ENCODE data around the gene KLF18.
"Not testable (repeated sequence)": the region's sequence is repeated elsewhere in the genome, so short reads cannot be mapped to it uniquely, and the experiment has no call there.

Gene KLF18

DNA sequence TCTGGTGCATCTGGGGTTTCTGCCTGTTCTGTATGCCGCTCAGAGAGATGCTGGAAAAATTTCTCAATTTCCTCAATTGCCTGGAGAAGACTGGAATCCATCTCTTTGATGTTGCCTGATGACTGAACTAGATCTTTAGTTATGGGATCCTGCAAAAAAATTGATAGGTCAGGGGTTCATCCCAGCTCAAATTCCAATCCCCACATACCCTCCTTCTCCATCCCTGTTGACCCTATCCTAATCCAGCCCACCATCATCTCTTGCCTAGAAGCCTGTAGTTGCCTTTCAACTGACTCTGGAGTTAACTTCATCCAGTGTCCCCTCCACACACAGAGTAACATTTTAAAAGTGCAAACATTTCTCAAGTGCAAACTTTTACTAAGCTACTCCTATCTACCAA lies at the start of gene KLF18:
TSS of gene KLF18 (minus strand) at position 101 of the 400 bp plus-strand sequence. CDS start at position 101, 0 bp downstream.
- no peak for FAIRE-seq

DNA sequence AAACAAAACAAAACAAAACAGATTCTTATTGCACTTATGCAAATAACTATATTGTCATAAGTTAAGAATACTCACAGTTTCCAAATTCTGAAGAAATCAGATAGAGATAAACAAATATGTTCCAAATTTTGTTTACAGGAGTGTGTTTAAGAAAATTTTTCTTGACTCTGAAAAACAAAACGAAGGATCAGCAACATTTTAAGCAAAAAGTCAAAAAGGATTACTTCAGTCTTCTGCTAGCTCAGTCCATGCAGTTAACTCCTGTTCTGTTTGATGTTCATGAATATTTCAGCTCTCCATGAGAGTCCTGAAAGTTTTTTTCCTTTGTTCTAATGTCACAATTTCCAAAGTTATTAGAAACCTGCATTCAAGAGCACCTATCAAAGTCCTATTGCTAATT lies 33.2 kb upstream of the KLF18 start:
- no peak for FAIRE-seq

DNA sequence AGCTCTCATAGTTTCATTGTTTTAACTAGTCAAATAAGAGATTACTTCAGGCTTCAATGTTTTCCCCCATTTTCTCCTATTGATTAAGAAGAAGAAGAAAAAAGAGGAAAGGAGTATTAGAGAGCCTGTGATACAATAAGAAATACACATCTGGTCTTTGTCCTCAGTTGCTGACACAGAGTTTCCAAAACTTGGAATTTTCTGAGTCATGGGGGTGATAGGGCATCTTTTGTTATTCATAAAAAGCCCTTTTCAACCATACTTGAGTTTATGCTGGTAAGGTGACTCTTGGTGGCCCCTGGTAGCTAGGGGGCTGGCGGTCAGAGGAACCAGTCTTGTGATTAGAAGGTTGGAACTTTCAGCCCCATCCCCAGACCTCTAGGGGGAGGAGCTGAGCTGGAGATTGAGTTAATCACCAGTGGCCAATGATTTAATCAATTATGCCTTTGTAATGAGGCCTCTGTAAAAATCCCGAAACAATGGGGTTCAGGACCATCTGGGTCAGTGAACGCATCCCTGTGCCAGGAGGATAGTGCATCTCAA lies 28.9 kb upstream of the KLF18 start:
- no peak for FAIRE-seq

DNA sequence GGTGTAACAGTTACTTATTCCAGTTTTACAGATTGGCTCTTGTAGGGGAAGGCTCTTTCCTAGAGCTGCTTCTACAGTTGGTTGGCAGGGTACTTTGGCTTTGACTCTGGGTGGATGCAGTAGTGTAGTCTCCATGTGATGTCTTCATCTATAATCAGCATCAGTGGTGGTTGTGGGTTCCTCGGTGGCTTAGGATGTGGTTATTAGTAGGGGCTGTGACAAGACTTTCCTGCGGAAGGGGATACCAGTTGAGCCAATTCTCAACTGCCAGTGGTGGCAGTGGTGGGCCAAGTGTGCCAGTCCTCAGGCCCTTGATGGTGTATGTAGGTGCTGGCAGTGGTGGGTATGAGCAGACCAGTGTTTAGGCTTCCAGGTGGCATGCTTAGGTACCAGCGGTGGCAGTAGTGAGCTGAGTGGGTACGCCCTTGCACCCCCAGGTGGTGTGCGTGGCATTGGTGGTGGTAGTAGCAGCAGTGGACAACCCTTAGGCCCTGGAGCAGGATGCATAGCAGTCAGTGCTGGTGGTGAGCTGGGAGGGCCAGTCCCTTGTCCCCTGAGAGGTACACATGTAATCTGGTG lies 27.2 kb upstream of the KLF18 start:
- no peak for FAIRE-seq

DNA sequence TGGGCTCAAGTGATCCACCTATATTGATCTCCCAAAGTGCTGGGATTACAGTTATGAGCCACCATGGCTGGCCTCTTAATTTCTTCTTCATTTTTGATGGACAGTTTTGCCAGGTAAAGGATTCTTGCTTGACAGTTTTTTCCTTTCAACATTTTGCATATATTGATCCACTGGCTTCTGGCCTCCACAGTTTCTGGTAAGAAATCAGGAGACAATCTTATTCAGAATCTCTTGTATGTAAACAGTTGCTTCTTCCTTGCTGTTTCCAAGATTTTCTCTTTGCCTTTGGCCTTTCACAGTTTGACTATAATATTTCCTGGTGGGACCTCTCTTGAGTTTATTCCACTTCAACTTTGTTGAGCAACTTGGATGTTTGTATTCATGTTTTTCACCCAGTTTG lies 20.1 kb upstream of the KLF18 start:
- FAIRE-seq = no peak

DNA sequence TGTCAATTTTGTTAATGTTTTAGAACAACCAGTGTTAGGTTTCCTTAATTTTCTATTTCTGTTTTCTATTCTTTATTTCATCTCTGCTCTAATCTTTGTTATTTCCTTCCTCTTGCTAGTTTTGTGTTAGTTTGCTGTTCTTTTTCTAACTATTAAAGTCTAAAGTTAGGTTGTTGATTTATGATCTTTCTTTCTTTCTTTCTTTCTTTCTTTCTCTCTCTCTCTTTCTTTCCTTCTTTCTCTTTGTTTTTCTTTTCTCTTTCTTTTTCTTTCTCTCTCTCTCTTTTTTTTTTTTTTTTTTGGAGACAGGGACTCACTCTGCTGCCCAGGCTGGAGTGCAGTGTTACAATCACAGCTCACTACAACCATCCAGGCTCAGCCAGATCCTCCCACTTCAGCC lies 17.4 kb upstream of the KLF18 start:
- FAIRE-seq = no peak

DNA sequence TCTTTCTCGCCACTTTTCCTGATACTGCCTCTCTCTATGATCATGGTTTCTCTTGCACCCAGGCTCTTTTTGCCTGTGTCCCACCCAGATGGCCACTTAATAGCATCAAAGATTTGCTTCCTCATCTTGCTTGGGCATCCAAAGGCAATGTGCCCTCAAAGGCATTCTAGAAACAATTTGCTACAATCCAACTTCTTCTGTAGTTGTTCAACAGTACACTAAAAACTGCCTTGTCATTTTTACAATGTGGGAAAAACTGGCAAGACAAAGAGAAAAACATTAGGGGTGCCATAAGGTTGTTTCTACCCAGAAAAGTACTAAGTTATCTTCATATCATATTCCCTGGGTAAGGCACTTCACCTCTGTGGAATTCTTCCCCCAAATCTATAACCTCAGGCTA lies 16.5 kb upstream of the KLF18 start:
- no peak for FAIRE-seq

DNA sequence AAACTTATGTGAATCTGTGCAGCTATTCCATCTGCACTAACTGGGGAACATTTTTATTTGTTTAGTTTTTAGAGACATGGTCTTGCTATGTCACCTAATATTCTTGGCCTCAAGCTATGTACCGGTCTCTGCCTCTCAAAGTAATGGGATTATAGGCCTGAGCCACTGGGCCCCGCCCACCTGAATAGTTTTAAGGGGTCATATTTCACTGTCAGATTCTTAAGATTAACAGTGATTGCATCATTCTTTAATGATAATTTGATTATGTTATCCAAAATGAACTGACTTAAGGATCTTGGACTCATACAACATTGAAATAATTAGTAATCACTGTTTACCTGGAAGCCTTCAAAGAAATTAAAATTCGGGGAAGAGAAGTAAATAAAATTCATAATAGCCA lies 12.6 kb upstream of the KLF18 start:
- FAIRE-seq = no peak

DNA sequence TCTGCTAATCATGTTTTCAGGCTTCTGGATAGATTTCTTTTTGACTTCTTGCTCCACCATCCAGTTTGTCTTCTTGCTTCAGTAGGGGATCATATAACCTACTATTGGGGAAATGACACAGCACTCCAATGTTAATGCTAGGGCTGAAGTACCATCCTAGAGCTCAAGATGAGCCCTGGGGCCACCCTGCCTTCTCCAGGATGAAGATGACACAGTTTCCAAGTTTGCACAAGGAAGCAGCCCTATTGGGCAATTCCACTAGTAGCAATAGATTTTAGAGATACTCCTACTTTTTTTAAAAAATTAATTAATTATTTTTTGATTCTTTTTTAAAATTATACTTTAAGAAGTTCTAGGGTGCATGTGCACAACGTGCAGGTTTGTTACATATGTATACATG lies 11.3 kb upstream of the KLF18 start:
- FAIRE-seq = no peak

DNA sequence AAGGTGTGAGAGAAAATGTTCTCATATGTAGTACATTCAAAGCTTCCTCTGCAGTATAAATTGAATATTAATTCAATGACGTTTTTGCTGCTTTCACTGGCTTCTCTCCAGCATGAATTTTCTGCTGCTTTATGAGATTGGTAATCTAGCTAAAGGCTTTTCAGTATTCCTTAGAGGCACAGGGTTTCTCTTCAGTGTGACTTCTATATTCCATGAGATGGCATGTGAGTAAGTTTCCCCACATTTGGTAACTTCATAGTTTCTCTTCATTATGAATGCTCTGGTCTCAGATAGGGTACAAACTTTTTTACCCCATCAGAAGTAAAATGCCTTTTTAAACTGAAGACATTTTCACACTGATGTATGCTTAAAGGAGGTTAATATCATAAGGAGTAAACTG lies 10.4 kb upstream of the KLF18 start:
- FAIRE-seq = no peak

DNA sequence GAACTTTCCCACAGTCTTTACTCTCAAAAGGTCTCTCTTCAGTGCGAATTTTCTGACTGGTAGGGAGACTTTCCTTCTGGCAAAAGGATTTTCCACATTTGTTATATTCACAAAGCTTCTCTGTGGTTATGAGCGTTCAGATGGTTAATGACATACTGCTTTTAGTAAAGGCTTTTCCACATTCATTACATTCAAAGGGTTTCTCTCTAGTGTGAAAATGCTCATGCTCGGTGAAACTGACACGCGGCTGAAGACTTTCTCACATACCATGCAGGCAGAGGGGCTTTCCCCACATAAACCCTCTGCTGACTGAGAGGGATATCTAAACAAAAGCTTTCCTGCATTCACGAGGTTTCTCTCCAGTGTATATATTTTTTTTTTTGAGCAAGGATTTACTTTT lies 9.9 kb upstream of the KLF18 start:
- FAIRE-seq = no peak

DNA sequence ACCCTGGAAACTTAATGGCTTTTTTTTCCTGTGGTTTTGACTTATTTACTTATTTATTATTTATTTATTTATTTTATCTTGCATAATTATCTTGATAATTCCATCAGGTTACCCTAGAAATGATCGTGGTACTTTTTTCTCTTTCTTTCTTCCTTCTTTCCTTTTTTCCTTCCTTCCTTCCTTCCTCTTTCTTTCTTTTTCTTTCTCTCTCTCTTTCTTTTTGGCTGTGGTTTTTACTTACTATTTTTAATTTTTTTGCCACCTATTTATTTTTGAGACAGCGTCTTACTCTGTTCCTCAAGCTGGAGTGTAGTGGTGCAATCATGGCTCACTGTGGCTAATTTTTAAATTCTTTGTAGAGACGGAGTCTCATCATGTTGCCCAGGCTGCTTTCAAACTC lies 6.2 kb upstream of the KLF18 start:
- FAIRE-seq = no peak

DNA sequence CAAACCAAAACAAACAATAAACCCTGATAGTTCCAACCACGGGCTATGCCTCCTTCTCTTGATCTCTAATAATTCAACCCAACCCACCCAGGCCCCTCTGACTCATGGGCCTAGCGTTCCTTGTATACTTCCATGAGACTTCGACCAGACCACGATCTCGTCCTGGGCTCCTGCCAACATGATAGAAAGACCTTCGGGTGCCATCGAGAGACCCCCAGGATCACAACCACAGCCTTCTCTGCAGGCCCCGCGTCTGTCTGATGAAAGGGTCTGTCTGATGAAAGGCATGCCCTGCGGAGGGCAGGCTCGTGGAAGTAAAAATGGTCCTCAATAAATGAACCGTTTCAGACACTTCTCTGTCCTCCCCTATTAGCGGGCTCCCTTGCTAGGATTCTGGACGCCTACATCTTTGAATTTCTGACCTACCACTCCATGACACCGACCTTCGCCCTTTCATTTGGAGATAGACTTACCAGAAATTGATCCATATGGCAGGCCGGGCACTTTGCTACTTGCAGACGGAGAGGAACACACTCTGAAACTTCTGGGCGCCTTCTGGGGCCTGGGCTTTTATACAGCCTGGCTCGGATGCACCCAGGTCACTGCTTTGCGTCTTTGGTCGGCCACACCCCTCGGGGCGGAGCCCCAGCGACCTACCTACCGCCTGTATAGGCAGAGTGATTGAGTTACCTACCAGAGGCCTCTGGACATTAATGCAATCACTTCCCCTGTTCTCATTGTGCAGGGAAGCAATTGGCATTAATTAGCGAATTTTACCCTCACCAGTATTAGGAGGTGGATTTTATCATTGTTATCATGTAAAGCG lies 5.3 kb upstream of the KLF18 start:
- FAIRE-seq = no peak

DNA sequence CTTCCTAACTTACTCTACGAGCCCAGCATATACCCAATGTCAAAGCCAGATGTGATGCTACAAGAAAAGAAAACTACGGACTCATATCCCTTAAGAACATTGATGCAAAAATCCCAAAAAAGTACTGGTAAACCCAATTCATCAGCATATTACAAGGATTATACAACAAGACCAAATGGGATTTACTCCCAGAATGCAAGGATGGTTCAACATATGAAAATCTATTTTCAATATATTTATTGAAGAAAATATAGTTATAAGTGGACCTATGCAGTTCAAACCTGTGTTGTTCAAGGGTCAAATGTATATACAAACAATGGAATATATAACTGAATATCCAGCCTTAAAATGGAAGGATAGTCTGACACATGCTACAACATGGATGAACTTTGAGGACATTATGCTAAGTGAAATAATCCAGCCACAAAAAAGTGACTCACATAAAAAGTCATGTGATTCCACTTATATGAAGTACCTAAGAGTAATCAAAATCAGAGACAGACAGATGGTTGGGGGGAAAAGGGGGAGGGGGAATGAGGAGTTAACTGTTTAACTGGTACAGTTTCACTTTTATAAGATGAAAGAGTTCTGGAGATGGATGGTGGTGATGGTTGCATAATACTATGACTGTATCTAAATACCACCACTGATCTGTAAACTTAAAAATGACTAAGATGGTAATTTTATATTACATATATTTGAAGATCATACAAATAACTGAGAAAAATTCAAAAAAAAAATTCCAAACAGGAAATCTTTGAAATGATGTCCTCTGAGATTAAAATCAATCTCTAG lies 3.7 kb upstream of the KLF18 start:
- FAIRE-seq = no peak

DNA sequence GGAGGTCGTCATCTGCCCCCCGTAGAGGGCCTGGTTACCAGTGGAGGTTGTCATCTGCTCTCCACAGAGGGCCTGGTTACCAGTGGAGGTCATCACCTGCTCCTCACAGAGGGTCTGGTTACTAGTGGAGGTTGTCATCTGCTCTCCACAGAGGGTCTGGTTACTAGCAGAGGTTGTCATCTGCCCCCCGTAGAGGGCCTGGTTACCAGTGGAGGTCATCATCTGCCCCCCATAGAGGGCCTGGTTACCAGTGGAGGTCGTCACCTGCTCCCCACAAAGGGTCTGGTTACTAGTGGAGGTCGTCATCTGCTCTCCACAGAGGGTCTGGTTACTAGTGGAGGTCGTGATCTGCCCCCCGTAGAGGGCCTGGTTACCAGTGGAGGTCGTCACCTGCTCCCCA lies 1.9 kb downstream of the KLF18 start:
- not testable (repeated sequence) for FAIRE-seq

DNA sequence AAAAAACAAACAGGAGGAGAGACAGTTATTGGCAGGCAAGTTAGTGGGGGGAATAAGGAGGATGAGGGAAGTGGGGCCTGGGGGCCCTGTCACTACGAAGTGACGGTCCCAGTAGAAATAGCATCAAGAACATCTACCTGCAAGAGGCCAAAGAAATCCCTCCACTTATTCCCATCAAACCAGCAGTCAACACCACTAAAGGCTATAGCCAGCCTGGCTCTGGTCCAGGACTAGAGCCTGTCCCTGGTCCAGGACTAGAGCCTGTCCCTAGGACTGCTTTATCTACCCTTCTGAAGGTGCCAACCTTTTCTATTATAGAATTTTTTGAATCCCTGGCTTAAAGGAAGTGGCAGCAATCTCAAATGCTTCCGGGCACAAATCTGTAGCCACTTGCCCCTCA lies 3.2 kb downstream of the KLF18 start:
- no peak for FAIRE-seq

DNA sequence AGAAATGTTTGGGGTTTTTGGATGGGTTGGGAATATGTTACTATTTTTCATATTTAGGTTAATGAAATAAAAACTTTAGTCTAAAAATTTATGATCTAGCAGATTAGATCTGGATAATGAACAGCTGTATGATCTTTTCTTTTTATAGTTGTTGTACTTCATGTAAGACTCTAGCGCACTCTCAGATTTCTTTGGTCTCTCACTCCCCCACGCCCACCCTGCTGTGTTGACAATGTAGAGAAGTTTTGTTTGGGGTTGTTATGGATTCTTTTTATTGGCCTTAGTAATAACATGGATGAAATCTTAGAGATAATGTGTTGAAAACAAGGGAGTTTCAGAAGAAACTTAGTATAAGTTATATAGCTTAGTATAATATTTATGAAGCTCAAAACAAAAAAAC lies 5.5 kb downstream of the KLF18 start:
- FAIRE-seq = no peak

DNA sequence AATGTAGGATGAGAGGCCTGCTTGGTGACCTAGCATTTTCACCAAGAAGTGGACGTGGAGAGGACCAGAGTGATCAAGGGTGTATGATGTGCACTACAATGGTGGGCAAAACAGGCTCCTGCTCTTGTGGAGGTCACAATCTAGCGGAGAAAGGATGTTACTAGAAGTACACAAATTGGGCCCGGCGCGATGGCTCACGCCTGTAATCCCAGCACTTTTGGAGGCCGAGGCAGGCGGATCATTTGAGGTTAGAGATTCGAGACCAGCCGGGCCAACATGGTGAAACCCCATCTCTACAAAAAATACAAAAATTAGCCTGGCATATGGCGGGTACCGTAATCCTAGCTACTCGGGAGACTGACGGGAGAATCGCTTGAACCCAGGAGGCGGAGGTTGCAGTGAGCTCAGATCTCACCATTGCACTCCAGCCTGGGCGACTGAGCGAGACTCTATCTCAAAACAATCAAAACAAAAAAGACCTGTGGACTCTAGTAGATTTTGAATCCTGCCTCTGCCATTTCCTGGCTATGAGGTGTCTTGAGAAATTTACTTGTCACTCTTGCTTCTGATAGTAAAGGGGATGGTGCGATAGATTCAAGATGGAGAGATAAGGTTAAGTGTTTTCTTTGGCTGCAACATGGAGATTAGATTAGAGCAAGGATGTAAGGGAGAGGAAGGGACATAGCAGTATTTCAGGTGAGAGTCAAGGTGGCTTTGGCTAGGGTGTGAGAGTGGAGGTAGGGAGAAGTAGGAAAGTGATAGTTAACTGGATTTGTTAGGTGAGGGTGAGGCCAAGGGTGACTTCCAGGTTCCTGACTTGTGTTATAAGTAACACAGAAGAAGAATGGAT lies 7.1 kb downstream of the KLF18 start:
- FAIRE-seq = no peak

DNA sequence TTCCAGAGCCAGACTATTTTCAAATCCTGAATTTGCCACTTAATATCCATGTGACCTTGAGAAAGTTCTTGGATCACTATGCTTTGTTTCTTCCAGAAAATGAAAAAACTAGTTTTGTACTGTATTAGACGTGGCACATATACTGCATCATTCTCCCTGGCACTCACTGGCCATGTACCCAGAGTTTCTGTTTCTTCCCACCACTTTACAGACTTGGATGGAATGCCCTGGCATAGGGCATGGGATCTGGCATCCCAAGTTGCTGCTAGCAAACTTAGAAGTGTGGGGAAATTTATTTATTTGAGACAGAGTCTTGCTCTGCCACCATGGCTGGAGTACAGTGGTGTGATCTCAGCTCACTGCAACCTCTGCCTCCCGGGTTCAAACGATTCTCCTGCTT lies 10.0 kb downstream of the KLF18 start:
- FAIRE-seq = no peak

DNA sequence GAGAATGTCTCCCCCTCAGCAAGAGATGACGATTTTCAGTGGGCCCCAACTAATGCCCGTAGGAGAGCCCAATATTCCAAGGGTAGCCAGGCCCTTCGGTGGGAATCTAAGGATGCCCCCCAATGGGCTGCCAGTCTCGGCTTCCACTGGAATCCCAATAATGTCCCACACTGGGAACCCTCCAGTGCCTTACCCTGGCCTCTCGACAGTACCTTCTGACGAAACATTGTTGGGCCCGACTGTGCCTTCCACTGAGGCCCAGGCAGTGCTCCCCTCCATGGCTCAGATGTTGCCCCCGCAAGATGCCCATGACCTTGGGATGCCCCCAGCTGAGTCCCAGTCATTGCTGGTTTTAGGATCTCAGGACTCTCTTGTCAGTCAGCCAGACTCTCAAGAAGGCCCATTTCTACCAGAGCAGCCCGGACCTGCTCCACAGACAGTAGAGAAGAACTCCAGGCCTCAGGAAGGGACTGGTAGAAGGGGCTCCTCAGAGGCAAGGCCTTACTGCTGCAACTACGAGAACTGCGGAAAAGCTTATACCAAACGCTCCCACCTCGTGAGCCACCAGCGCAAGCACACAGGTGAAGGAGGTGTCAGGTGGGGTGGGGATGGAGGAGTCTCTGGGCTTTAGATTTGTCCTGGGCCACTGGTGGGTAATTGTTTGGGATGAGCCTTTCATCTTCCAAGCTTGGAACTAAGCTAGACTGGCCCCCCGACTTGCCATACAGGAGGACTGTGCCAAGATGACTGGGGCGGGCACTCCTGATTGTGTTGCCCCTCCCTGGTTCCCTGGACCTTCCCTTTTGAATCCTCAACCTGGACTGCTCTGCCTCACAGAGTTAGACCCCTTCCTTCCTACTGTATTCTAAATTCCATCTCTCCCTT lies 11.6 kb downstream of the KLF18 start:
- no peak for FAIRE-seq

DNA sequence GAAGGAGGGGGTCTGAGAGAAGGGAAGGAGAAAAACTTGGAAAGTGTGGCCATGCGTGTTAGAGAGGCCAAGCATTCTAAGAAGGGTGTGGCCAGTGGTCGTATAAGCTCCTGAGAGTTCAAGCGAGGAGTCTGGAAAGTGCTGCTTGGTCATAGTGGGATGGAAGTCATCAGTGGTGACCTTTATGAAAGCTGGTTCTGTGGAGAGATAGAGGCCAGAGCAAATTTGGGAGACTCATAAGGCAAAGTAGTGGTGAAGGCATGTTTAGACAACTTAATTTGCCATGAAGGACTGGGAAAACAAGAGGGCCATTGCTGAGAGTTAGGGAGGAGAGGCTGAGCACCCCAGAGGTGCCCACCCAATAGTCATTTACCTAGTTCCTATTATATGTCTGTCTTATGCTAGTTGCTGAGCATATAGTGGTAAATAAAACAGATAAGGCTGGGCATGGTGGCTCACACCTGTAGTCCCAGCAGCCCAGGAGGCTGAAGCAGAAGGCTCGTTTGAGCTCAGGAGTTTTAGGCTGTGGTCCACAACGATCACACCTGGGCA lies 21.0 kb downstream of the KLF18 start:
- no peak for FAIRE-seq
